Neural cell (in vitro differentiated cells): ENCODE data around the gene CCL26. TPM values are rescaled to one million over a fixed set of nuclear protein-coding genes. Genes with fewer than 3 reads are reported as not detected.
"Not testable (repeated sequence)": the region's sequence is repeated elsewhere in the genome, so short reads cannot be mapped to it uniquely, and the experiment has no call there.

ENCODE experiments used
- H2AFZ ChIP-seq: fragments of 200-600, 300-800 bp; sonication (generic), shearing (Covaris generic); 2 replicates; pipeline ENCODE4 v1.6.0; 2014; ENCODE audit warnings: low read depth, mild to moderate bottlenecking, antibody characterized with exemption, low read length, moderate library complexity
- H3F3A ChIP-seq: fragments of 200-600 bp; shearing (Covaris generic); 2 replicates; pipeline ENCODE4 v1.6.1; 2016; ENCODE audit warnings: mild to moderate bottlenecking, moderate library complexity, mixed read lengths, antibody characterized with exemption, low read length; ENCODE audit not compliant: insufficient read depth, poor library complexity, severe bottlenecking
- H3K27ac ChIP-seq: fragments of 200-600, 300-800 bp; sonication (generic), shearing (Covaris generic); 2 replicates; pipeline ENCODE4 v1.5.1; 2014; ENCODE audit warnings: mild to moderate bottlenecking, low read length, moderate library complexity
- H3K27me3 ChIP-seq: fragments of 300-800, 200-600 bp; sonication (generic), shearing (Covaris generic); 2 replicates; pipeline ENCODE4 v1.6.0; 2014; ENCODE audit warnings: mild to moderate bottlenecking, low read depth, low read length, moderate library complexity; ENCODE audit not compliant: insufficient read depth
- H3K36me3 ChIP-seq: fragments of 300-800, 200-600 bp; sonication (generic), shearing (Covaris generic); 2 replicates; pipeline ENCODE4 v1.5.1; 2014; ENCODE audit warnings: mild to moderate bottlenecking, antibody characterized with exemption, low read length, moderate library complexity; ENCODE audit not compliant: insufficient read depth
- H3K4me2 ChIP-seq: fragments of 300-800, 200-600 bp; sonication (generic), shearing (Covaris generic); 2 replicates; pipeline ENCODE4 v1.6.0; 2014; ENCODE audit warnings: mild to moderate bottlenecking, low read length
- H3K4me3 ChIP-seq: fragments of 300-800, 200-600 bp; sonication (generic), shearing (Covaris generic); 2 replicates; pipeline ENCODE4 v1.5.1; 2014; ENCODE audit warnings: mild to moderate bottlenecking, low read length, moderate library complexity
- H3K79me2 ChIP-seq: fragments of 200-600 bp; shearing (Covaris generic); replicated peaks from 2 replicates; pipeline ENCODE4 v1.6.0; 2014; ENCODE audit warnings: mild to moderate bottlenecking, low read length, moderate library complexity; ENCODE audit not compliant: insufficient read depth
- H3K9ac ChIP-seq: fragments of 300-800, 200-600 bp; sonication (generic), shearing (Covaris generic); 2 replicates; pipeline ENCODE4 v1.6.1; 2016; ENCODE audit warnings: mild to moderate bottlenecking, low read length, mixed read lengths
- H3K9me2 ChIP-seq: fragments of 200-600 bp; shearing (Covaris generic); 2 replicates; pipeline ENCODE4 v1.6.1; 2016; ENCODE audit warnings: mild to moderate bottlenecking, low read length, mixed read lengths; ENCODE audit not compliant: insufficient read depth
- H3K9me3 ChIP-seq: fragments of 200-600, 300-800 bp; sonication (generic), shearing (Covaris generic); 2 replicates; pipeline ENCODE4 v1.6.1; 2016; ENCODE audit warnings: mild to moderate bottlenecking, mixed run types, low read length, moderate library complexity, mixed read lengths
- H4K20me1 ChIP-seq: fragments of 200-600 bp; shearing (Covaris generic); 2 replicates; pipeline ENCODE4 v1.6.1; 2016; ENCODE audit warnings: mild to moderate bottlenecking, mixed run types; ENCODE audit not compliant: insufficient read depth
- EP300 ChIP-seq: fragments of 450-650 bp; conservative IDR thresholded peaks from 2 replicates; pipeline ENCODE4 v1.6.1; 2014; ENCODE audit warnings: antibody characterized with exemption, mild to moderate bottlenecking, moderate library complexity; ENCODE audit not compliant: poor library complexity, severe bottlenecking
- EZH2 ChIP-seq: fragments of 200-600, 300-800 bp; shearing (Covaris generic), sonication (generic); IDR thresholded peaks from 2 replicates; pipeline ENCODE4 v1.6.1; 2014; ENCODE audit warnings: antibody characterized with exemption, low read length, borderline replicate concordance, mild to moderate bottlenecking; ENCODE audit not compliant: insufficient read depth, poor library complexity, severe bottlenecking
- MXI1 ChIP-seq: fragments of 450-650 bp; conservative IDR thresholded peaks from 2 replicates; pipeline ENCODE4 v1.6.1; 2014; ENCODE audit warnings: antibody characterized with exemption, mild to moderate bottlenecking; ENCODE audit not compliant: poor library complexity, severe bottlenecking
- POLR2AphosphoS5 ChIP-seq: IDR thresholded peaks from 2 replicates; pipeline ENCODE4 v1.6.1; 2012
- RAD21 ChIP-seq: fragments of 450-650 bp; conservative IDR thresholded peaks from 2 replicates; pipeline ENCODE4 v1.6.1; 2014; ENCODE audit warnings: antibody characterized with exemption, mild to moderate bottlenecking, moderate library complexity
- REST ChIP-seq: IDR thresholded peaks from 2 replicates; pipeline ENCODE4 v1.6.1; 2012; ENCODE audit warnings: borderline replicate concordance
- SMC3 ChIP-seq: fragments of 450-650 bp; conservative IDR thresholded peaks from 2 replicates; pipeline ENCODE4 v1.6.1; 2014; ENCODE audit warnings: antibody characterized with exemption, mild to moderate bottlenecking, moderate library complexity; ENCODE audit not compliant: poor library complexity
- TAF1 ChIP-seq: IDR thresholded peaks from 2 replicates; pipeline ENCODE4 v1.6.1; 2012; ENCODE audit warnings: low read depth
- polyA plus RNA-seq: library from polyadenylated mRNA; depleted of rRNA; stranded (reverse); fragments of >200 nt; gene quantifications from 2 replicates; pipeline ENCODE4 v1.2.3, GENCODE V29; 2014
- TF ChIP-seq, protein P1 (sequence below): fragments of 450-650 bp; IDR thresholded peaks from 2 replicates; pipeline ENCODE4 v1.5.1; 2014; ENCODE audit warnings: antibody characterized with exemption, mild to moderate bottlenecking, moderate library complexity; ENCODE audit not compliant: poor library complexity, severe bottlenecking

The CCL26 gene
- polyA plus RNA-seq, 1 donor from 2014 or later: not detected

- Histone ChIP-seq H3K36me3 (no peaks in the 10 kb centered on the region), H3K27me3 (no peaks in the 10 kb centered on the region), H3K4me2 (no peak overlapping the region), H3K9ac (no peak overlapping the region), H3F3A (no peaks in the 10 kb centered on the region), H3K27ac (no peak overlapping the region), H2AFZ (no peak overlapping the region), H3K9me2 (no peaks in the 10 kb centered on the region), H3K4me3 (no peak overlapping the region), H3K9me3 (no peaks in the 10 kb centered on the region), H4K20me1 (no peaks in the 10 kb centered on the region), H3K79me2 (no peaks in the 10 kb centered on the region)
- TF ChIP-seq TAF1 (no peak), RAD21 (no peak), EZH2 (no peak), REST (no peak), MXI1 (no peak), POLR2AphosphoS5 (no peak), EP300 (no peak), SMC3 (no peak)
- TF ChIP-seq, protein P1, sequence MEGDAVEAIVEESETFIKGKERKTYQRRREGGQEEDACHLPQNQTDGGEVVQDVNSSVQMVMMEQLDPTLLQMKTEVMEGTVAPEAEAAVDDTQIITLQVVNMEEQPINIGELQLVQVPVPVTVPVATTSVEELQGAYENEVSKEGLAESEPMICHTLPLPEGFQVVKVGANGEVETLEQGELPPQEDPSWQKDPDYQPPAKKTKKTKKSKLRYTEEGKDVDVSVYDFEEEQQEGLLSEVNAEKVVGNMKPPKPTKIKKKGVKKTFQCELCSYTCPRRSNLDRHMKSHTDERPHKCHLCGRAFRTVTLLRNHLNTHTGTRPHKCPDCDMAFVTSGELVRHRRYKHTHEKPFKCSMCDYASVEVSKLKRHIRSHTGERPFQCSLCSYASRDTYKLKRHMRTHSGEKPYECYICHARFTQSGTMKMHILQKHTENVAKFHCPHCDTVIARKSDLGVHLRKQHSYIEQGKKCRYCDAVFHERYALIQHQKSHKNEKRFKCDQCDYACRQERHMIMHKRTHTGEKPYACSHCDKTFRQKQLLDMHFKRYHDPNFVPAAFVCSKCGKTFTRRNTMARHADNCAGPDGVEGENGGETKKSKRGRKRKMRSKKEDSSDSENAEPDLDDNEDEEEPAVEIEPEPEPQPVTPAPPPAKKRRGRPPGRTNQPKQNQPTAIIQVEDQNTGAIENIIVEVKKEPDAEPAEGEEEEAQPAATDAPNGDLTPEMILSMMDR: no peak
These were observed 42.1 kb downstream of the CCL26 start for GRCh38 chr7:75729851-75730274.

DNA sequence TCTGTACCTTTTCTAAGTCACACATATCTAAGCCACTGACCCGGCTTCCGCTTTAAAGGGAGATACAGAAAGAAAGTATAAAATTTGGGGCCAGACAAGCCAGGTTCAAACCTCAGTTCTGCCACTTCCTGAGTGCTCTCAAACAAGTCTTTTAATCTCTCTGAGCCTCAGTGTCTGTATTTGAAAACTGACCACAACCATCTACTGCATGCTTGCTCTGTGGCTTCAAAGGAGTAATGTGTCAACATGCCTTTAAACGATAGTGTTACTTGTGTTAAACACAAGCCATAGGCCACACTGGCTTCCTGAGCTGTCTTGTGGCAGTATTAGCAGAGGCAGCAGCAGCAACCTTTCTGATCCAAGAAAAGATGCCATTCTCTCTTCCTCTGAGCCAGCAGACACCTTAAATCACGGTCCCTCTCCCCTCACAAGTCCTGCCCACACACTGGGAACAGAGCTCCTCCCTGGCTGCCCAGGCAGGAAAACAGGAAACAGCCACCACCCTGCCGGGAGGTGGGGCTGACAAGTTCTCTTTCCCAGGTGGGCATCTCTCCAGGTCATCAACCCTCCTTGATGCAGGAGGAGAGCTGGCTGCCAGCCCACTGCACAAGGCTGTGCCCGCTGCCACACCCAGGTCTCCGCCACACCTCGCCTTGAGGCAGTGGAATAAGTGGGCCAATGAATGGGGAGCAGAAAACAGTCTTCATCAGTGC is 44.0 kb downstream of the CCL26 start:
- H3K36me3 ChIP-seq: no peaks in the 10 kb centered on the region
- H3K4me3 ChIP-seq: no peak overlapping the region
- no peaks in the 10 kb centered on the region for H3F3A ChIP-seq
- H3K9me3 ChIP-seq: no peaks in the 10 kb centered on the region
- no peak overlapping the region for H3K9ac ChIP-seq
- no peak for TF ChIP-seq REST
- TF ChIP-seq POLR2AphosphoS5: no peak
- no peak for TF ChIP-seq RAD21
- no peak for TF ChIP-seq MXI1
- no peak for TF ChIP-seq EP300
- no peak for TF ChIP-seq TAF1
- TF ChIP-seq SMC3: no peak
- TF ChIP-seq, protein P1: no peak
- TF ChIP-seq EZH2: no peak
- no peaks in the 10 kb centered on the region for H4K20me1 ChIP-seq
- H3K27me3 ChIP-seq: no peaks in the 10 kb centered on the region
- H2AFZ ChIP-seq: no peak overlapping the region
- no peaks in the 10 kb centered on the region for H3K9me2 ChIP-seq
- no peak overlapping the region for H3K27ac ChIP-seq
- no peak overlapping the region for H3K4me2 ChIP-seq
- H3K79me2 ChIP-seq: no peaks in the 10 kb centered on the region

- not testable (repeated sequence) for H4K20me1 ChIP-seq, H3K4me3 ChIP-seq, H3K27me3 ChIP-seq, H3K9me2 ChIP-seq, H3K9me3 ChIP-seq, H3K36me3 ChIP-seq, H3K27ac ChIP-seq, H2AFZ ChIP-seq, H3K9ac ChIP-seq, H3K79me2 ChIP-seq, H3K4me2 ChIP-seq, H3F3A ChIP-seq
These were observed 44.7 kb downstream of the CCL26 start for GRCh38 chr7:75727351-75727750.
